ENCODE data around the gene MPC1.

The MPC1 gene

GRCh38 chr6:166333172-166333995 lies 49.4 kb downstream of the MPC1 start:
- TF ChIP-seq CTCF (IDR thresholded peaks at IDR 0.05; ENCODE audit: poor library complexity, severe bottlenecking): no peak
- no peak overlapping the region for H3K4me3 ChIP-seq (ENCODE audit: severe bottlenecking)
- no peak overlapping the region for H3K27ac ChIP-seq (ENCODE audit: poor library complexity, severe bottlenecking)
- H3K4me1 ChIP-seq (ENCODE audit: insufficient read depth, poor library complexity, severe bottlenecking): no peaks in the 10 kb centered on the region
- H3K9me3 ChIP-seq (ENCODE audit: severe bottlenecking): no peaks in the 10 kb centered on the region
- DNase-seq (ENCODE audit: low spot score): no peak
- peaks cover 61% of the 10 kb centered on the region for H3K36me3 ChIP-seq (ENCODE audit: low read depth)
- H3K27me3 ChIP-seq (ENCODE audit: insufficient read depth, poor library complexity, severe bottlenecking): no peaks in the 10 kb centered on the region
- ATAC-seq (ENCODE audit: low read depth): no peak

DNA sequence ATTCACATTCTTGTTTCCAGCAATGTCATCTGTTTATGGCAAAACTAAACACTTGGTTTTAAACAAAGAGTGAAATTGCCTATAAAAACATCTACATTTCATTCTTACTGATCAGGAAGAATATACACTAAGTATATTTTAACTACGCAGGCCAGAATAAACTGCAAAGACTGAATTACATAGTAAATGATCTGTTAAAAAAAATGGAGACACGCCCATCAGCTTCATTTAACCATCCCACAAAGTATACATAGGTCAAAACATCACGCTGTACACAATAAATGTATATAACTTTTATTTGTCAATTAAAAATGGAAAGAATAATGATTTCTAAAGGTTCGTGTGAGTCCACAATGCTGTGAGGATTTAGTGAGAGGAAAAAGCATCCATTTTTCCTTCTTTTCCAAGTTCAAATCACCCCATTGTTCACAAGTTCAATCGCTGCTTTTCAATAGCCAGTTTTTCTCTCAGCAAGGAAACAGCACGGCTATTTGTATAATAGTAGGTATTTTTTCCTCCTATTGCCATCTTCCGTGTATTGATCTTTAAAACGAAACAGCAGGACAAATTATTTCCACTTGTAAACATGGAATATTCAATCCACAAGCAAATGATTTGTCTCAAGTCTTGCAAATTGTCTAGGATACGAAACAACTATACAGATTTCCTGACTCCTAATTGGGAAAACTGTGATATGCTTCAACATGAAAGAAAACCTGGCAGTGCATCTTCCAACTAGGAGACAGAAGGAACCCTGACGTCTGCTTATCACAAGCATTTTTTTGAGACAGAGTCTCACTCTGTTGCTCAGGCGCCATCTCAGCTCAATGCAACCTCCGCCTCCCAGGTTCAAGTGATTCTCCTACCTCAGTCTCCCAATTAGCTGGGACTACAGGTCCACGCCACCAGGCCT lies 51.0 kb downstream of the MPC1 start:
- DNase-seq (ENCODE audit: low spot score): no peak
- Histone ChIP-seq H3K9me3 (ENCODE audit: severe bottlenecking) (no peaks in the 10 kb centered on the region), H3K36me3 (ENCODE audit: low read depth) (peaks cover 62% of the 10 kb centered on the region), H3K27me3 (ENCODE audit: insufficient read depth, poor library complexity, severe bottlenecking) (no peaks in the 10 kb centered on the region), H3K4me3 (ENCODE audit: severe bottlenecking) (no peak overlapping the region), H3K27ac (ENCODE audit: poor library complexity, severe bottlenecking) (no peak overlapping the region), H3K4me1 (ENCODE audit: insufficient read depth, poor library complexity, severe bottlenecking) (no peaks in the 10 kb centered on the region)
- ATAC-seq (ENCODE audit: low read depth): no peak
- TF ChIP-seq CTCF (IDR thresholded peaks at IDR 0.05; ENCODE audit: poor library complexity, severe bottlenecking): no peak

GRCh38 chr6:166330612-166331011 lies 52.1 kb downstream of the MPC1 start:
- ATAC-seq (ENCODE audit: low read depth): no peak
- no peak for TF ChIP-seq CTCF (IDR thresholded peaks at IDR 0.05; ENCODE audit: poor library complexity, severe bottlenecking)
- no peaks in the 10 kb centered on the region for H3K9me3 ChIP-seq (ENCODE audit: severe bottlenecking)
- H3K27me3 ChIP-seq (ENCODE audit: insufficient read depth, poor library complexity, severe bottlenecking): no peaks in the 10 kb centered on the region
- H3K27ac ChIP-seq (ENCODE audit: poor library complexity, severe bottlenecking): no peak overlapping the region
- peaks cover 65% of the 10 kb centered on the region for H3K36me3 ChIP-seq (ENCODE audit: low read depth)
- DNase-seq (ENCODE audit: low spot score): no peak
- H3K4me1 ChIP-seq (ENCODE audit: insufficient read depth, poor library complexity, severe bottlenecking): no peaks in the 10 kb centered on the region
- H3K4me3 ChIP-seq (ENCODE audit: severe bottlenecking): no peak overlapping the region

DNA sequence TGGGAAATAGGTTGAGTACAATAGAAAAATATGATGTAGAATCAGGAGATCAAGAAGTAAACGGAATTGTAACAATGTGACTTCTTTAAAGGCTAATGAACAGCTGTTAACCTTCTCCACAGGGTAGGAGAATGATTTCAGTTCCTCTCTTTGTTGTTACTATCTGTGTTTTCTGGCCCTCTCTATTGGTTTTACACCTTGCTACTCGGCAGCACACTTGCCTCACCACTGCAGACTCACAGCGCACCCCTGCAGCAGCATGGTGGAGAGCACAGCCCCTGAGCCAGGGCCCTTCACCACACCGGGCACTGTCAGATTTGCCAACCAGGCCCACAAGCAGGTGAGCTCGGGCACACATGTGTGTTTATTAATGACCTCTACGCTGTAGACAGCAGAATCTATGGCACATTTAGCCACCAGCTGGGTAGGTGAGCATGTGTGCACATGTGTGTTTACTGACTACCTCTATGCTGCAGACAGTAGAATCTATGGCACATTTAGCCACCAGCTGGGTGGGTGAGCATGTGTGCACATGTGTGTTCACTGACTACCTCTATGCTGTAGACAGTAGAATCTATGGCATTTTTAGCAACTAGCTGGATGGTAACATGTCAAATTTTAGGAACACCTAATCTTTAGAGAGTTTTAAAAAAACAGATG lies 57.2 kb downstream of the MPC1 start:
- H3K27ac ChIP-seq (ENCODE audit: poor library complexity, severe bottlenecking): no peak overlapping the region
- TF ChIP-seq CTCF (IDR thresholded peaks at IDR 0.05; ENCODE audit: poor library complexity, severe bottlenecking): no peak
- H3K36me3 ChIP-seq (ENCODE audit: low read depth): peaks cover 87% of the 10 kb centered on the region
- H3K4me1 ChIP-seq (ENCODE audit: insufficient read depth, poor library complexity, severe bottlenecking): no peaks in the 10 kb centered on the region
- no peak overlapping the region for H3K4me3 ChIP-seq (ENCODE audit: severe bottlenecking)
- no peaks in the 10 kb centered on the region for H3K9me3 ChIP-seq (ENCODE audit: severe bottlenecking)
- DNase-seq (ENCODE audit: low spot score) (no peak), ATAC-seq (ENCODE audit: low read depth) (no peak)
- H3K27me3 ChIP-seq (ENCODE audit: insufficient read depth, poor library complexity, severe bottlenecking): no peaks in the 10 kb centered on the region

All from RWPE2 (cell line).